ENCODE data around the gene HEXD.

GRCh38 chr17:82440469-82440981 is 22.4 kb downstream of the HEXD start:
- no peak for TF ChIP-seq EZH2phosphoT487 (IDR thresholded peaks at IDR 0.05; ENCODE audit: insufficient read depth, low read depth)
- TF ChIP-seq EZH2 (IDR thresholded peaks at IDR 0.05; ENCODE audit: insufficient read depth, poor library complexity, severe bottlenecking): no peak
